GM12878 (cell line): Measurements from ENCODE around the gene UBXN6. TPM values are rescaled to one million over a fixed set of nuclear protein-coding genes. Genes with fewer than 3 reads are reported as not detected.

ENCODE experiments used
- ATAC-seq: fragments of 200-7000 bp; cut with Tn5 transposase; 3 replicates; pipeline ENCODE4 v1.9.1; 2020; ENCODE audit warnings: mild to moderate bottlenecking, moderate library complexity
- BruUV-seq: library from RNA; stranded (reverse); fragments of 400-500 nt; replicated peaks from 2 replicates; lab custom pipeline; 2021; lab: Mats Ljungman, UMichigan
- CTCF ChIA-PET: fragments of 300-600 bp; sonication (Branson Sonifier 250); formaldehyde crosslinking; extraction: SDS; loops from one replicate; lab custom pipeline; 2021; ENCODE audit warnings: inconsistent platforms; lab: Yijun Ruan, JAX
- POLR2A ChIA-PET: fragments of 350-600 bp; formaldehyde crosslinking; extraction: SDS; loops from one replicate; lab custom pipeline; 2021; ENCODE audit warnings: inconsistent platforms; lab: Charles Lee
- RAD21 ChIA-PET: fragments of 300-600 bp; sonication (Branson Sonifier 250); formaldehyde crosslinking; loops from one replicate; lab custom pipeline; 2023; ENCODE audit warnings: antibody characterized with exemption; ENCODE audit not compliant: unreplicated experiment; lab: Charles Lee
- SMC1A ChIA-PET: fragments of 300-600 bp; sonication (Branson Sonifier 250); formaldehyde crosslinking; loops from one replicate; lab custom pipeline; 2023; ENCODE audit not compliant: unreplicated experiment, uncharacterized antibody; lab: Charles Lee
- DNase-seq: peaks from one replicate; pipeline ENCODE4 v3.0.0-alpha.2; 2011; ENCODE audit warnings: low read depth, low spot score
- FAIRE-seq: peaks from 3 replicates; lab custom pipeline; 2011; peaks lifted over from hg19 to GRCh38; lab: Jason Lieb, UNC
- H2AFZ ChIP-seq: 2 replicates; pipeline ENCODE4 v1.6.0; 2011; ENCODE audit warnings: low read depth, low read length, control low read depth; ENCODE audit not compliant: control insufficient read depth
- H3K27ac ChIP-seq: 2 replicates; pipeline ENCODE4 v1.5.1; 2011; ENCODE audit warnings: control low read depth; ENCODE audit not compliant: control insufficient read depth, insufficient read depth
- H3K27me3 ChIP-seq, 2 experiments: replicated peaks in 1 of 2; 2 replicates each; pipeline versions ENCODE4 v1.6.0 to v1.6.1; 2011; ENCODE audit warnings: low read length in 1 of 2; ENCODE audit not compliant: control insufficient read depth in 2 of 2, insufficient read depth in 2 of 2
- H3K36me3 ChIP-seq, 2 experiments: 2 replicates each; pipeline ENCODE4 v1.5.1; 2011; ENCODE audit warnings: low read length in 1 of 2; ENCODE audit not compliant: control insufficient read depth in 2 of 2, insufficient read depth in 2 of 2
- H3K4me1 ChIP-seq: 2 replicates; pipeline ENCODE4 v1.6.1; 2011; ENCODE audit warnings: mild to moderate bottlenecking, low read length, moderate library complexity, mixed read lengths; ENCODE audit not compliant: control insufficient read depth, insufficient read depth
- H3K4me2 ChIP-seq: 2 replicates; pipeline ENCODE4 v1.6.0; 2011; ENCODE audit warnings: control low read depth; ENCODE audit not compliant: control insufficient read depth, insufficient read depth
- H3K4me3 ChIP-seq: fragments of 200-600 bp; sonication (generic); 2 replicates; pipeline ENCODE4 v1.5.1; 2016
- H3K79me2 ChIP-seq: 2 replicates; pipeline ENCODE4 v1.6.0; 2011; ENCODE audit warnings: low read length; ENCODE audit not compliant: control insufficient read depth, insufficient read depth
- H3K9ac ChIP-seq: 2 replicates; pipeline ENCODE4 v1.8.0; 2011; ENCODE audit warnings: low read length, control low read depth, mixed read lengths; ENCODE audit not compliant: control insufficient read depth, insufficient read depth
- H3K9me3 ChIP-seq: replicated peaks from 3 replicates; pipeline ENCODE4 v1.5.1; 2011; ENCODE audit warnings: mild to moderate bottlenecking, low read length; ENCODE audit not compliant: control insufficient read depth, insufficient read depth
- H4K20me1 ChIP-seq: 2 replicates; pipeline ENCODE4 v1.6.0; 2011; ENCODE audit not compliant: control insufficient read depth, insufficient read depth
- CBFB ChIP-seq: IDR thresholded peaks from 2 replicates; pipeline ENCODE4 v1.6.1; 2016; ENCODE audit warnings: antibody characterized with exemption, low read depth
- CEBPZ ChIP-seq: fragments of 150-350 bp; IDR thresholded peaks from 2 replicates; pipeline ENCODE4 v1.6.1; 2016; ENCODE audit warnings: low read depth, low read length
- ELK1 ChIP-seq: IDR thresholded peaks from 2 replicates; pipeline ENCODE4 v1.6.1; 2012; ENCODE audit warnings: low read depth, low read length, improper control_type of control experiment
- KDM1A ChIP-seq: fragments of 200-600 bp; sonication (generic); IDR thresholded peaks from 2 replicates; pipeline ENCODE4 v1.6.1; 2016; ENCODE audit warnings: borderline replicate concordance
- NR2F1 ChIP-seq: fragments of 450-650 bp; conservative IDR thresholded peaks from 2 replicates; pipeline ENCODE4 v1.6.1; 2017; ENCODE audit warnings: mild to moderate bottlenecking
- WGBS: methylation state at CpG from one replicate; pipeline ENCODE4 v1.1.6; 2016; ENCODE audit warnings: low lambda C conversion rate; ENCODE audit not compliant: insufficient replicate concordance, insufficient coverage; ENCODE audit errors: missing lambda C conversion rate; 5-methylcytosine and 5-hydroxymethylcytosine counted together
- in situ Hi-C: fragments of 300-500 bp; cut with MboI; formaldehyde crosslinking; loops from 9 replicates; pipeline ENCODE4 v1.14.3; 2018; ENCODE audit warnings: mixed read lengths
- intact Hi-C: fragments of 100-400 bp; cut with micrococcal nuclease; formaldehyde crosslinking; loops from one replicate; pipeline ENCODE4 v1.14.2; 2022; ENCODE audit not compliant: unreplicated experiment
- polyA plus RNA-seq, 11 experiments: library from polyadenylated mRNA; depleted of rRNA in 4 of 11; unstranded in 6 of 11; stranded (reverse) in 5 of 11; fragments of >200 nt; fragmentation: Nextera tagmentation in 4 of 11; fragmentation: Illumina TruSeq in 1 of 11; extraction: Ambion mirVana in 4 of 11; extraction: Trizol in 1 of 11; gene quantifications; 1 replicate in 1 of 11; 2 replicates in 10 of 11; pipeline versions ENCODE4 v1.2.1 to v1.2.3, GENCODE V29; 2011 to 2016; ENCODE audit warnings: inconsistent platforms in 2 of 11, missing spikeins in 2 of 11, low read depth in 1 of 11
- total RNA-seq, 4 experiments: library from RNA; depleted of rRNA in 3 of 4; stranded (reverse); fragments of >200 nt in 3 of 4; fragmentation: Illumina TruSeq in 1 of 4; extraction: Trizol in 1 of 4; gene quantifications; 2 replicates each; pipeline versions ENCODE4 v1.2.1 to v1.2.3, GENCODE V29; 2013 to 2021

The UBXN6 gene
- total and polyA plus RNA-seq, 10 of the 15 experiments (the other 5 are each of a cell fraction or from before 2014, with no cell fraction given): 0.47 to 50.8 (median 13.0) TPM

GRCh38 chr19:4497770-4498389 lies 40.3 kb upstream of the UBXN6 start:
- POLR2A ChIA-PET: no interaction called here
- no peak overlapping the region for H3K9ac ChIP-seq
- H3K9me3 ChIP-seq: no peaks in the 10 kb centered on the region
- H3K4me2 ChIP-seq: no peak overlapping the region
- FAIRE-seq (no peak), DNase-seq (no peak), ATAC-seq (no peak)
- WGBS: 91% methylated on average over 25 of the region's 25 CpGs
- RAD21 ChIA-PET: no interaction called here
- H3K4me3 ChIP-seq: no peak overlapping the region
- no peak overlapping the region for H3K27ac ChIP-seq
- no peak for TF ChIP-seq KDM1A
- no peak for TF ChIP-seq ELK1
- TF ChIP-seq CBFB: no peak
- no peak for TF ChIP-seq CEBPZ
- no peak for TF ChIP-seq NR2F1
- H4K20me1 ChIP-seq: no peaks in the 10 kb centered on the region
- CTCF ChIA-PET: no interaction called here
- in situ Hi-C loops: no loop called here
- no peaks in the 10 kb centered on the region for H3K4me1 ChIP-seq
- H2AFZ ChIP-seq: no peak overlapping the region
- peaks cover under 1 to 8% of the 10 kb centered on the region in 2 experiments; a peak in 3 of 4 replicates for H3K36me3 ChIP-seq
- H3K79me2 ChIP-seq: no peaks in the 10 kb centered on the region
- no TSS peak for BruUV-seq
- no peaks in the 10 kb centered on the region for H3K27me3 ChIP-seq
- intact Hi-C loops: no loop called here
- SMC1A ChIA-PET: no interaction called here
